Activated naive CD8-positive, alpha-beta T cell treated with anti-CD3 and anti-CD28 coated beads, Interleukin-2, amount 10 ng/mL, durations not matched to agents 7 days and 5 days (primary cell): ENCODE results near the gene POC1A. TPM values are rescaled to one million over a fixed set of nuclear protein-coding genes. Genes with fewer than 3 reads are reported as not detected.

Experiments used
- ATAC-seq: fragments of 150-1000 bp; cut with Tn5 transposase; one replicate; pipeline ENCODE4 v1.10.0; 2021; ENCODE audit warnings: low read depth, moderate library complexity
- POLR2A ChIA-PET: fragments of 350-600 bp; sonication (Branson Sonifier 250); formaldehyde crosslinking; loops from one replicate; lab custom pipeline; 2021; ENCODE audit warnings: antibody characterized with exemption; lab: Charles Lee
- DNase-seq: peaks from one replicate; pipeline ENCODE4 v3.0.0; 2021
- H3K27ac Mint-ChIP-seq: one replicate; pipeline ENCODE4 v1.8.0; 2022; ENCODE audit warnings: mild to moderate bottlenecking, mixed read lengths
- H3K27me3 Mint-ChIP-seq: one replicate; pipeline ENCODE4 v1.8.0; 2022; ENCODE audit warnings: mild to moderate bottlenecking, moderate library complexity, mixed read lengths
- H3K36me3 Mint-ChIP-seq: one replicate; pipeline ENCODE4 v1.8.0; 2021; ENCODE audit warnings: mild to moderate bottlenecking, mixed read lengths
- H3K4me1 Mint-ChIP-seq: one replicate; pipeline ENCODE4 v1.8.0; 2021; ENCODE audit warnings: mixed read lengths
- H3K4me3 Mint-ChIP-seq: one replicate; pipeline ENCODE4 v1.8.0; 2022; ENCODE audit warnings: mild to moderate bottlenecking, moderate library complexity, mixed read lengths
- H3K9me3 Mint-ChIP-seq: one replicate; pipeline ENCODE4 v1.8.0; 2021; ENCODE audit warnings: mixed read lengths
- total RNA-seq, 2 experiments: library from RNA; stranded (reverse); gene quantifications; one replicate each; pipeline ENCODE4 v1.2.3, GENCODE V29; 2021

Gene POC1A
- total RNA-seq, 2 experiments from 2014 or later, result 20.8 to 22.4 TPM

DNA sequence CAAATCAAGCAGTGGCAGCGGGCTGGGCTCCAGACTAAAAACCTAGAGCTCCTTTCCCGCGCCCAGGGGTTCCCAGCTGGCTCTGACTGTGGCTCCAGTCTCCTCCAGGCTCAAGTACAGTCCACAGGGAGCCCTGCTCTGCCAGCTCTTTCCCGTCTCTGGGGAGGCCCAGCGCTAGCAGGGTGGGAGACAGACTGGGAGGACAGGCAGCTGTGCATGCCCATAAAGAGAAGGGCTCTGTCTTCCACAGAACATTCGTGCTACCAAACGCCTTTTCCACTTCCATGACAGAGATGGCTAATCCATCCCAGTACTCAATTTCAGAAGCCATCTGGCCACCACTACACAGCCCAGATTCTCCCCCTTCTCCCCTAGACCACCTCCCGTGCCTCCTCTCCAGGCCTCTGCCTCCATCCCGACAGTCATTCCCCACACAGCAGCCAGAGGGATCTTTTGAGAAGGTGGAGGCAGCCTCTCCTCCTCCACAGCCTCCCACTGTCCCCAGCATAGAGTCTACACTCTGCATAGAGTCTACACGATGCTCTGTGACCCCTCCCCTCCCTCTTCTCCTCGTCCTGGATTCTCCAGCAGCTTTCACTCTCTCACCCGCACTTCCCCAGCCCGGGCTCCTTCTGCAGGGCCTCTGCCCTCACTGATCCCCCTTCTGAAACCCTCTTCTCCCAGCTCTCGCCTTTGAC is 91.0 kb downstream of the POC1A start:
- H3K27ac Mint-ChIP-seq, result peak overlapping the region; percentile 16
- no peaks in the 10 kb centered on the region for H3K9me3 Mint-ChIP-seq
- no peaks in the 10 kb centered on the region for H3K27me3 Mint-ChIP-seq
- H3K4me1 Mint-ChIP-seq, result peaks cover 3% of the 10 kb centered on the region
- ATAC-seq (no peak), DNase-seq (no peak)
- POLR2A ChIA-PET, result no interaction called here
- no peaks in the 10 kb centered on the region for H3K36me3 Mint-ChIP-seq
- no peak overlapping the region for H3K4me3 Mint-ChIP-seq

DNA sequence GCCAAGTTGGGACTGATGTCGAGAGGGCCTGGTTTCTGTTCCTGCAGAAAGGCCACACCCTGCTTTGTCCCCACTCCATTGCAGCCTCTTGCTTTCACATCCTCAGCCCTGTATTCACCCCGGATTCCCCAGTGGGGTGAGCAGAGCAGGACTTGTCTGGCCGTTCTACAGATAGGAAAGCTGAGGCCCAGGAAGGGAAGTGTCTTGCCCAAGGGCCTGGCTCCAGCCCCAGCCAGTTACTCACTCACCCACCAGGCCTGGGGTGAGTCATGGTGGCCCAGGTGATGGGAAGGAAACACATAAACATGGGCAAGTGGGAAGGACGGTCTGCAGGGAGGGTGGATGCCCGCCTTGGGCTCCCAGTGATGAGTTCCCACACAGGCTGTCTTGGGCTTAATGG is 91.7 kb downstream of the POC1A start:
- Mint-ChIP-seq H3K9me3 (no peaks in the 10 kb centered on the region), H3K27ac (no peak overlapping the region), H3K4me3 (no peak overlapping the region), H3K27me3 (no peaks in the 10 kb centered on the region), H3K36me3 (no peaks in the 10 kb centered on the region), H3K4me1 (peaks cover 5% of the 10 kb centered on the region)
- DNase-seq (no peak), ATAC-seq (no peak)
- POLR2A ChIA-PET, result no interaction called here

DNA sequence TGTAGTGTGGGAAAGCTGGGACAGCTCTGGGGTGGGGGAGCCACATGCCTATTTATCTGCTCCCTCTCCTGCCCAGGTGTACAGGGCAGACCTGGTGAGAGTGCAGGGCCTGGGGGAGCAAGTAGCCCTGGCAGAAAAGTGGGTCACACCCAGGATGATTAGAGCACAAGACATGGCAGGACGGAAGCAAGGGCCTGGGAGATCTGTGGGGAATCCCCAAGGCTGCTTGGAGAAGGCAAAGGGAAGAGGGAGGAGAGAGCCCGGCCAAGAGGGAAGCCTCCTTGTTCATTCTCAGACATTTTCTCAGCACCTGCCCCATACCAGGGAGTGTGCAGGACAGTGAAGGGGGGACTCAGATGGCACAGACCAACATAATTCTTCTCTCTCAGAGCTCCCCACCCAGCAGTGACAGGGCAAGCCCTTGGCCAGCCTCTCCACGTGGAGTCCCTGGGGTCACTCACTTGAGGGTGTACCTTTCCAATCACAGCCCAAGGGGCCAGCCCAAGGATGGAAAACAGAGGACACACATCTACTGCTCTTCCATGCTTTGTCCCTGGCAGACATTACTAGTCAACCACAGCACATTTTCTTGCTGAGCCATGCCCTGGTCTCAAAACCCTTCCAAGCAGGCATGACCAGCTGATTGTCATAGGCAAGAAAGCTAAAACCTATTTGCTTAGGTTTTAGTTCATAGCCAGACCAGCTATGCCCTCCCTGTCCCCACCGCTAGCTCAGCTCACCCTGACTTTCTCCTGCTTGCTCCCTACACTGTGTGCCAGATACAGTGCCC is 92.9 kb downstream of the POC1A start:
- no peak overlapping the region for H3K27ac Mint-ChIP-seq
- H3K4me3 Mint-ChIP-seq, result no peak overlapping the region
- H3K9me3 Mint-ChIP-seq, result no peaks in the 10 kb centered on the region
- no peak for ATAC-seq
- H3K27me3 Mint-ChIP-seq, result no peaks in the 10 kb centered on the region
- no peaks in the 10 kb centered on the region for H3K36me3 Mint-ChIP-seq
- DNase-seq, result no peak
- POLR2A ChIA-PET, result no interaction called here
- peaks cover 8% of the 10 kb centered on the region for H3K4me1 Mint-ChIP-seq

DNA sequence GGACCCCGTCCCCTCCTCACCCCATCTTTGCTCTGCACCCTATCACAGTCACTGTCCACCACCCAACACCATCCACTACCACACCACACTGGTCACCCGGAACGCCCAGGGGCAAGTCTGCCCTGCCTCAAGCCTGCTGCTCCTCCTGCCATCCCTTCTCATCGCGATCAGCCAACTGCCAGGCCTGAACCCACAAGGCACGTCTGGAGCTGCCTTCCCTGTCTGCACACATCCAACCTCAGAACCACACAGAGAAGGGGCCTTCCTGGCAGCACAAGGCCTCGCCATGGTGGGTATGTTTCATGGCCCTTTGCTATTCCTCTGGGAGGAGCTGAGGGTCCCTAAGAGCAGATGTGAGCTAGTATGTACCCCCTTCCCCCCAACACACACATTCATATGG is 94.4 kb downstream of the POC1A start:
- DNase-seq, result no peak
- Mint-ChIP-seq H3K9me3 (no peaks in the 10 kb centered on the region), H3K27ac (no peak overlapping the region), H3K36me3 (no peaks in the 10 kb centered on the region), H3K27me3 (no peaks in the 10 kb centered on the region), H3K4me3 (no peak overlapping the region), H3K4me1 (peaks cover 8% of the 10 kb centered on the region)
- POLR2A ChIA-PET, result no interaction called here
- ATAC-seq, result no peak

GRCh38 chr3:52057812-52058495 is 96.3 kb downstream of the POC1A start:
- H3K9me3 Mint-ChIP-seq, result no peaks in the 10 kb centered on the region
- H3K4me3 Mint-ChIP-seq, result peak overlapping the region; percentile 86
- POLR2A ChIA-PET, result interaction anchor here (1.6 to 3.1 kb wide), 4 partner anchors 26 to 66 kb away, joined by 4 to 20 read pairs (median 6); partner anchors contain the start of gene RPL29
- no peak for ATAC-seq
- H3K27me3 Mint-ChIP-seq, result no peaks in the 10 kb centered on the region
- no peaks in the 10 kb centered on the region for H3K36me3 Mint-ChIP-seq
- no peak for DNase-seq
- peaks cover 24% of the 10 kb centered on the region for H3K4me1 Mint-ChIP-seq
- peak overlapping the region; percentile 51 for H3K27ac Mint-ChIP-seq

DNA sequence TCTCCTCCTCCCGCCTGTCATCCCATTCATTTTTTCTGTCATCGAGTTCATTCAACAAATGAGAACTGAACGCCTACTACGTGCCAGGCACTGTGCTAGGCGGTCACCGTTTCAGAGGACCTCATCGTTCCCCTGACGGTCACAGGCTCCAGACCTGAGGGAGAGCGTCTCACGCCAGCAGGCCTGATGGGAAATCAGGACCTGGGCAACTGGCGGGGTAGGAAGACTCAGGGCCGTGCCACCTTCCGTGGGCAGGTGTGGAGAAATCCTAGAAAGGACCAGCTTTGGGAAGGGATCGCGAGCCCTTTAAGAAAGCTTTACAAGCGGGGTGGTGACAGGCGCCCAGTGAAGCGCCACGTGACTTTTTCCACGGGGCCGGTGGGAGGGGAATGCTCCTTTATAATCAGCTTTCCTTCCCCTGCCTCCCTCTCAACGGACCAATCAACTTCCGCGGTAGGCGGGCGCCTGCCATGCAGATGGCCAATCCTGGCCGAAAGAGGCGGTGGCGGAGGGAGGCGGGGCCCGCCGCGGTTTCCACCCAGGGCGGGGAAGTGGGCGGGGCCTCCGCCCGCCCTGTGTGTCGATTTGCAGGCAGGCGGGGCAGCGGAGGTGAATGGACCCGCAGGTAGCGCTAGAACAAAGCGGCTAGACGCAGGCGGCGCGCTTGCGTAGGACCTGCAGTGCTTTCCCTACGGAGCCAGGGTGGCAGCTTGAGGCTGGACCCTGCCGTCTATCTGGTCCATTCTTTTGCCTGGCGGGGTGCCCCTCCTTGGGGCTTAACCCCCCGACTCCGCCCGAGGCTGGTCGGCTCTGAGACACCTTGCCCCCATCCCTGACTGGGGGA is 97.0 kb downstream of the POC1A start:
- DNase-seq (peak; percentile 96), ATAC-seq (peak; percentile 75)
- peaks cover 29% of the 10 kb centered on the region for H3K4me1 Mint-ChIP-seq
- H3K27me3 Mint-ChIP-seq, result no peaks in the 10 kb centered on the region
- peak overlapping the region; percentile 86 for H3K4me3 Mint-ChIP-seq
- H3K9me3 Mint-ChIP-seq, result no peaks in the 10 kb centered on the region
- peaks cover under 1% of the 10 kb centered on the region for H3K36me3 Mint-ChIP-seq
- peak overlapping the region; percentile 85 for H3K27ac Mint-ChIP-seq
- POLR2A ChIA-PET, result interaction anchor here (0.7 to 3.1 kb wide), 12 partner anchors 27 to 399 kb away, joined by 3 to 20 read pairs (median 6); partner anchors contain the start of genes ABHD14B, POC1A and RPL29

- peaks cover 6% of the 10 kb centered on the region for H3K36me3 Mint-ChIP-seq
- ATAC-seq (peak; percentile 20), DNase-seq (peak; percentile 87)
- POLR2A ChIA-PET, result interaction anchor here (0.6 to 3.1 kb wide), 15 partner anchors 28 to 556 kb away, joined by 3 to 20 read pairs (median 5); partner anchors contain the start of genes ABHD14A, ABHD14B, POC1A and RPL29
- H3K27me3 Mint-ChIP-seq, result no peaks in the 10 kb centered on the region
- H3K4me1 Mint-ChIP-seq, result peaks cover 35% of the 10 kb centered on the region
- peak within 1 kb of the TSS; percentile 86 for H3K27ac Mint-ChIP-seq
- no peaks in the 10 kb centered on the region for H3K9me3 Mint-ChIP-seq
- peak within 1 kb of the TSS; percentile 86 for H3K4me3 Mint-ChIP-seq
Measured at GRCh38 chr3:52056521-52056967, 97.7 kb downstream of the POC1A start, which contains the start of gene DUSP7. Gene DUSP7, minus strand, starts transcription at chr3:52056571. Its CDS starts 205 bp downstream, at chr3:52056366.

DNA sequence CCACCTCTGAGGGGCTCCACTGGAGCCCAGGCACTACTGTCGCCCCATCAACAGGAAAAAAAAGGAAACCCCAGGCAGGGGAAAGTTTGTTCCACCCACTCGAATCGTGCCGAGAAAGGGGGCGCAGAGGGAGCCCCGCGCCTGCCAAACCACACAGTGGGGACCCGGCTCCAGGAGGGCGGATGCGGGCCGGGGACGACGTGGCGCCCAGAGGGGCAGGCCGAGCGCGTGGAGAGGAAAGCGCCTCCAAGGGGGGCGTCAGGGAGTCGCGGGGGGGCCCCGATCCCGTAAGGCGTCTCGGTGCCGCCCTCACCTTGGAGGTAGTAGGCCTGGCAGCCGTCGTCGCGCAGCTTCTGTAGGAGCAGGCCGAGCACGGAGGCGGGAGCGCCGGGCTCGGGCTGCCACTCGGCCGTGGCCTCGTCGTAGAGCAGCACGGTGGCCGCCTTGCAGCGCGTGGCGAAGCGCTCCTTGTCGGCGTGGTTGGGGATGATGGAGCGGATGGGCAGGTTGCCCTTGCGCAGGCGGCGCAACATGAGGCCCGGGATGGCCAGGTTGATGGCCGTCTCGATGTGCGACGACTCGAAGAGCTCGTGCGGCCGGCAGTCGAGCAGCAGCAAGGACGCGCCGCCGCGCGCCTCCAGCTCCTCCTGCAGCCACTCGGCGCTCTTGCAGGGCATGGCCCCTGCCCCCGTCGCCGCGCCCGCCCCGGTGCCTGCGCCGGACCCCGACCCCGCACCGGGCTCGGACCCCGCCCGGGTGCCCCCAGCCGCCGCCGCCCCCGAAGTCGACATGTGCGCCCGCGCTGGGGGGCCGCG is 98.5 kb downstream of the POC1A start:
- H3K4me3 Mint-ChIP-seq, result peak overlapping the region; percentile 86
- peaks cover 7% of the 10 kb centered on the region for H3K36me3 Mint-ChIP-seq
- ATAC-seq, result peak; percentile 12
- peak; percentile 78 for DNase-seq
- peaks cover 36% of the 10 kb centered on the region for H3K4me1 Mint-ChIP-seq
- peak overlapping the region; percentile 86 for H3K27ac Mint-ChIP-seq
- no peaks in the 10 kb centered on the region for H3K9me3 Mint-ChIP-seq
- H3K27me3 Mint-ChIP-seq, result no peaks in the 10 kb centered on the region
- POLR2A ChIA-PET, result interaction anchor here (0.6 to 3.1 kb wide), 14 partner anchors 29 to 555 kb away, joined by 3 to 20 read pairs (median 5); partner anchors contain the start of genes ABHD14A, ABHD14B, POC1A and RPL29

GRCh38 chr3:52054661-52055511 is 99.3 kb downstream of the POC1A start:
- POLR2A ChIA-PET, result interaction anchor here (0.5 to 1.7 kb wide), 10 partner anchors 31 to 377 kb away, joined by 3 to 6 read pairs (median 4); partner anchors contain the start of genes ABHD14A, ABHD14B and RPL29
- Mint-ChIP-seq H3K27me3 (no peaks in the 10 kb centered on the region), H3K27ac (peak overlapping the region; percentile 86), H3K9me3 (no peaks in the 10 kb centered on the region), H3K36me3 (peaks cover 9% of the 10 kb centered on the region), H3K4me1 (peaks cover 36% of the 10 kb centered on the region), H3K4me3 (peak overlapping the region; percentile 86)
- DNase-seq, result peak; percentile 55
- ATAC-seq, result no peak

- no peaks in the 10 kb centered on the region for H3K9me3 Mint-ChIP-seq
- H3K27ac Mint-ChIP-seq, result peak overlapping the region; percentile 82
- ATAC-seq, result peak; percentile 32
- peaks cover 16% of the 10 kb centered on the region for H3K36me3 Mint-ChIP-seq
- POLR2A ChIA-PET, result interaction anchor here (0.5 to 1.7 kb wide), 15 partner anchors 10 to 378 kb away, joined by 3 to 6 read pairs (median 3); partner anchors contain the start of genes ABHD14A, ABHD14B, POC1A and RPL29
- H3K4me1 Mint-ChIP-seq, result peaks cover 40% of the 10 kb centered on the region
- peak overlapping the region; percentile 86 for H3K4me3 Mint-ChIP-seq
- no peaks in the 10 kb centered on the region for H3K27me3 Mint-ChIP-seq
- DNase-seq, result peak; percentile 60
Measured at GRCh38 chr3:52053307-52054304, 100.6 kb downstream of the POC1A start.
